HG02885 (cell line): Measurements from ENCODE around the gene CAPN11.
A peak's percentile ranks its signal among the peaks of the same experiment; 100 is the strongest.

Experiments
- ATAC-seq: cut with Tn5 transposase; IDR thresholded peaks from one replicate; pipeline ENCODE4 v1.9.1; 2021; ENCODE audit warnings: mild to moderate bottlenecking; ENCODE audit not compliant: unreplicated experiment, poor library complexity

CAPN11 gene

DNA sequence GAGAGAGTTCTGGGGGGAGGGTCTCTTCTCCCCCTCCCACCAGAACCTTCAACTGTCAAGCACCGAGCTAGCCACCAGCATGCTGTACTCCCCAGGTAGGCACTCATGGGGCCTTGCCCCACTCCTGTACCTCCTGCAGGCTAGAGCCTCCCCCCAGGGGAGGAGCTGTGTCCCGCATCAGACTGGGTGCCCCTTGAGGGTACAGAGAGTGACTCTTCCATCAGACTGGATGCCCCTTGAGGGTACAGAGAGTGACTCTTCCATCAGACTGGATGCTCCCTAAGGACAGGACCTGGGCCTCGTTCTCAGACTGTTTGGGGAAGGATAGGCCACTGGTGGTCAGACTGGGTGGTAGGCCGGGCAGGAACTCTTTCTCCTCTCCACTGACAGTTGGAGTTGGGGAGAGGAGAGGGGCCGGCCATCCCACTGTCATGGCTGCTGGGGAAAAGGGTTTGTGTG lies at the start of gene CAPN11:
CAPN11 (plus strand) TSS at position 51 of the 459 bp plus-strand sequence; CDS start at position 80, 29 bp downstream.
- no peak for ATAC-seq

DNA sequence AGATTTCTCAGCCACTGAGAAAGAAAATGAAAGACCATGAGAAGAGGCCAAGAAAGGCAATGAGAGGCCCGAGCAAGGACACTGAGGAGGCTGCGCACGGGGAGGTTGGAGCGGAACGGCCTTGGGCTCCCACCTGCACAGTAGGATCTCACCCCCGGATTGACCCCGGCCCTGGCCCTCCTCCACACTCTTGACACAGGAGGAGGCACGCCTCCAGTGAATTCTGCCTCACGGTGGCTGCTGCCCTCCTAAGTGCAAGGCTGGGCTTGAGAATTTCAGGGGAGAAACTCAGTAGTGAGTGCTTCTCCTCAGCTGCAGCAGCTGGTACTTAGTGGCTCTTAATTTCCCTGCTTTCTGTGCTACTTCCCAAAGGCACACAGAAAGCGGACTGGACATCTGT lies 49.4 kb upstream of the CAPN11 start:
- no peak for ATAC-seq

DNA sequence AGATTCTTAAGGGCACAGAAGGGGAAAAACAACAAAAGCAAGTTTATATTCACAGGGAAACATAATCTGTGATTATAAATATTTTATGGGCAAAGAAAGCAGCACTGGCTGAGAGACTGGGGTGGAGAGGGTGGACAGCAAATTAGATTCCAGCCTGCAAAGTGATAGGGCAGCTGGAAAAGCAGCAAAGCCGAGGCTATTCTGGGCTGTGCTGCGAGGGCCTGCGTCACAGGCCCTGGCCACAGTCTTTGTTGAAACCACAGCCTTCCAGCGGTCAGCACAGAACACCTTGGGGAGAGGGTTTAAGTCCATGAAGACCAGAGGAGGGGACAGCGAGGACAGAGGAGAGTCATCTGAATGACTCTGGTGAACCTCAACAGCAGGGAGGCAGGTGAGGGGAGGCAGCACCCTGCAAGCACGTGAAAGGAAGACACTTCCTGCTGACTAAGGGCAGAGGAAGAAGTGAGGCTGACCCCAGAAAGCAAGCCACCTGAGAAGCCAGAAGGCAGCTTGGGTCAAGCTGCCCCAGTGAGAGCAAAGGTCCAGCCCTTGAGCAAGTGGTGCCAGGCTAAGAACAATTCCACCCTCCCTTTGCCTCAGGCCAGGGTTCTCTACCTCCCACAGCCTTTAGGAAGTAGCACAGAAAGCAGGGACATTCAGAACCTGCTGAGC lies 48.5 kb upstream of the CAPN11 start:
- ATAC-seq, result no peak

DNA sequence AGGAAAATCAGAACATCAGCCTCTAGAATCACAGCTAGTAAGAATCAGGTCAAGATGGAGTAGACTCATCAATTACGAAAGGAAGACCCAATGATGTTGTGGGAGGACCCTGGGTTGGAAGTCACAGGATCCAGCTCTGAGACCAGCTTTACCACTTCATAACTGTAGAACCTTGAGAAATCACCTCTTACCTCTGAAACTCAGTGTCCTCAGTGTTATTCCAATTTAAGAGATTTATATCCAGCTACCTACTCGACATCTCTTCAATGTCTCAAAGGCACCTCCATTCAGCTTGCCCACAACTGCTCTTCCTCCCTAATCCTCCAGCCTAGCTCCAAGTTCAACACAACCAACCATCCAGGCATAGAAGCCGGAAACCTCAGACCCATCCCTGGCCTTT lies 47.7 kb upstream of the CAPN11 start:
- ATAC-seq, result no peak

DNA sequence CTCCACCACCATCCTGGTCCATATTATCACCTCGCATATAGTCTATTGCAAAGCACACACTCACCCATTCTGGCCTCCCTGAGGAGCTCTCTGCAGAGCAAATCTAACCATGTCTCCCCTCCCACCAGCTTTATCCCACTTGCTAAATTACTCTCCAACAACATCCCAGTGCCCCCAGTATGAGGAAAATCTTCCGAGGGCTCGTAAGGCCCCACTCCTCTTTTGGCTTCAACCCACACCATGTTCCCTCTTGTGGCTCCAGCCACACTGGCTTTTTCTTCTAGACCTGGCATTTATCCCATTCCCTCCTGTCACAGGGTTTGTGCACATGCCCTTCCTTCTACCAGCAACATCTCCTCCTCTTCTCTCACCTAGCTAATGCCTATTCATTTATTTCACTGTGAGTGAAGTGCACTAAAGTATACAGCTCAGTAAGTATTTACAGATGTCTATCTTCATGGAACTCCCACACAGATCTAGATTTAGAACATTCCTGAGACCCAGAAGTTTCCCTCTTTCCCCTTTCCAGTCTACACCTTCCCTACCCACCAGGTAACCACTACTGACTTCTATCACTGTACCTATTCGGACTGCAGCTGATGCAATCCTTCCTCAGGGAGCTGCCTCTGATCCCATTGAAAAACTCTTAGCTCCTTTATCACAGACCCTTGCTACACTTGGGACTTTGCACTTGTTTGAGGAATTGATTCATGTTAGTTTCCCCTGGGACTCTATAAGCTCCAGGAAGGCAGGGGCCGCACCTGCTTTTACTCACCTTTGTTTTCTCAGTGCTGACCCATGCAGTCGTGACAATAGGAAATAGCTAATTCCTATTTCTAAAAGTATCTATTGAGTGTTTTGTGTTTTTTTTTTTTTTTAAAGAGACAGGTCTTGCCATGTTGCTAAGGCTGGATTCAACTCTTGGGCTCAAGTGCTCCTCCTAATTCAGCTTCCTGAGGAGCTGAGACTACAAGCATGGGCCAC lies 46.9 kb upstream of the CAPN11 start:
- ATAC-seq, result no peak

DNA sequence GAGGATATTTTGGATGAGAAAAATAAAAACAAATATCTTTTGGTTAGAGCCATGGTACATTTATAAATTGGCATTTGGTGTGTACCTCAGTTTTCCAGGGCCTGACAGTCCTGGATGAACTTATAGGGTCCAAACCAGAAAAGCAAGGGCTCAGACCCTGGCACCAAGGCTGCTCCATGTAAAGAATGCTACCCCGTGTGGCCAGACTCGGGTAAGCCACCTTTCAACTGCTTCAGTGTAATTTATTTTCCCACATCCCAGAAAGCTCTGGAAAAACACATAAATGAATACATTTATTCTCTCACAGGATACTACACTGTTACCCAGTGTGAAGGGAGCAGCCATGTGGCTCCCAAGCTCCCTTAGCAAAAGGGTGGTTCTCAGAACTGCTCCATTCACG lies 45.2 kb upstream of the CAPN11 start:
- ATAC-seq, result no peak

DNA sequence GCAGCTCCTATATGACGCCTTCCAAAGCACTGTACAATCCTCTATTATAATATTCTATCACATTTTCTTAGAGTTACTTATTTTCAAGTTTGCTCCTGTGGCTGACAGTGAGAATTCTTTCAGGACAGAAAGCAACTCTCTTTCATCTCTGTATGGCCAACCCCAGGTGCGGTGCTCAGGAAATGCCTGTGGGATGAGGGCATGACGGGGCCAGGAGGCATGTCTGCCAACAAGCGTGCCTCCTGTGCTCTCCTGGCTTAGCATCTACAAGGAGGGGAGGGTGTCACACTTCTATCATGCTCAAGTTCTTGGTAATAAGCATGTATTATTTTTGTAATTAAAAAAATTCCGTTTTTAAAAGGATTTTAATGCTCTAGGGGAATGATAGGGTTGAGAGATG lies 42.8 kb upstream of the CAPN11 start:
- no peak for ATAC-seq

DNA sequence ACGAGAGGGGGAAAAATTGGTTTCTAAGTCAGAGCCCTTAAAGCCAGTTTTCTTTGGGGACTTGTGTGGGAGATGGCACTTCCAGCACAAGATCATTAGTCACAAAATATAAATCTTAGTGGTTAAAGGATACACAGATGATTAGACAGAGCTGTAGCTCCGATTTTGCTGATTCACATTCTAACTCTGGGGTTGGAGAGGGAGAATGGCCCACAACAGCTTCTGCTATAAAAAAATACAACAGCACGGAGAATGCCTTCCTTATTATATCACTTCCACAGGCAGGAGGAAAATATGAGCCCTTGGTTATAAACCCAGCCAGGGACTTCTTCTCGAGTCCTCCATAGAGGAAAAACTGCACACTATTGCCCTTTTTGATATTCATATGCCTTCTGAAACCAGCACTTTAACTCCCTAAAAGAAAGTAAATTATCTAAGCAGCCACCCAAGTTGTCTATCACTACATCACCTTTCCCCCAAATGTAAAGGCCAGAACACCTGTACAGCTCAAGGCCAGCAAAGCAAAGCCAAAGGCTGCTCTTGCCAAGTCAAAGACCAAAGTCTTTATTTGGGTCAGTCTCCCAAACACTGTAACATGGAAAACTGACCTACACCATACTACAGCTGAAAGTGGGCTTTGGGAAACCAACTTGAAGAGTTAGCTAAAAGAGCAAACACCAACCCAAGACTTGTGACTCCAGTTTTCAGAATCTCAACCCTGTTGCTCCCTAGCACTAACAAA lies 41.8 kb upstream of the CAPN11 start:
- no peak for ATAC-seq

DNA sequence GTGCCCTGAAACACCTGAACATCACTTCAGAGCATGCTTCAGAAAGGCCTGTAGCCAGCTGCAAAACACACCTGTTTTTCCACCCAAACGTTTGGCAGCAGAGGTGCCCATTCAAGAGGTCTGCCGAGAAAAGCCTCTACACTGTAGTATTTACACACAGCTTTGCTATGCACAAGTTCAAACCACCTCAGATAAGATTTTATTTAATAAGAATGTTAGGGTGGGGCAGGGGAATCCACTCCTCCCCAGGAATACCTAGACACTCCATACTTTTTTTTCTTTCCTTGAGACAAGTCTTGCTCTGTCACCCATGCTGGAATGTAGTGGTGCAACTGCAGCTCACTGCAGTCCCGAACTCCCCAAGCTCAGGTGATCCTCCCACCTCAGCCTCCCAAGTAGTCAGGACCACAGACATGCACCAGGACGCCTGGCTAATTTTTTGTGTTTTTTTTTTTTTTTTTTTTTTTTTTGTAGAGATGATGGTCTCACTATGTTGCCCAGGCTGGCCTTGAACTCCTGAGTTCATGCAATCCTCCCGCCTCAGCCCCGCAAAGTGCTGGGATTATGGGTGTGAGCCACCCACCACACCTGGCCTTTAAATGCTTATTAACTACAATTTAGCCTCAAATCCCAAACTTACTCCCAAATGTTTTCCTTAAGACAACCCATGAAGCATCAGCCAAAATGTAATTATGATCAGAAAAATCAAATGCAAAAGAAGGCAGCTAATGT lies 41.1 kb upstream of the CAPN11 start:
- no peak for ATAC-seq

DNA sequence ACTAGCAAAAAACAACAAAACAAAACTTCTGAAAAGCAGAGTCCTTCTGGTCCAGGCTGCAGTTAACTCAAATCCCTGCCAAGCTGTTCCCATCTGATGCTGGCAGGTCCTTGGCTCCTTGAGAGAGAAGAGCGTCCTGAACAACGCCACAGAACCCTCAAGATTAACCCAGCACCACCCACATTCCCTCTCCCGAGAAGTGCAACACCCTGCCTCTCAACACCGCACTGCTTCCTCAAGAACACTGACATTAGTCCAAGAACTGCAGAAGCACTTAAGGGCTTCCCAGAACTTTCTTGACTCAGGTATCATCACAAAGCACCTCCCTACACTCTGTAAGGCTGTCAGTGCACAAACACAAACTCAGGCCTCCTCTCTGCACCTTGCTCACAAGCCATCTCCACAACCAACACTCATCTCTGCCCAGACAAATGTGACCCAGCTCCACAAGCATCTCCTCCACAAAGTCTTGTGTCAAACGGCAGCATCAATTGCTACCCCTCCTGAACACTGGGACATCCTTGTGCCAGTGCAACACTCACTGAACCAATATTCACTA lies 38.8 kb upstream of the CAPN11 start:
- ATAC-seq, result no peak

DNA sequence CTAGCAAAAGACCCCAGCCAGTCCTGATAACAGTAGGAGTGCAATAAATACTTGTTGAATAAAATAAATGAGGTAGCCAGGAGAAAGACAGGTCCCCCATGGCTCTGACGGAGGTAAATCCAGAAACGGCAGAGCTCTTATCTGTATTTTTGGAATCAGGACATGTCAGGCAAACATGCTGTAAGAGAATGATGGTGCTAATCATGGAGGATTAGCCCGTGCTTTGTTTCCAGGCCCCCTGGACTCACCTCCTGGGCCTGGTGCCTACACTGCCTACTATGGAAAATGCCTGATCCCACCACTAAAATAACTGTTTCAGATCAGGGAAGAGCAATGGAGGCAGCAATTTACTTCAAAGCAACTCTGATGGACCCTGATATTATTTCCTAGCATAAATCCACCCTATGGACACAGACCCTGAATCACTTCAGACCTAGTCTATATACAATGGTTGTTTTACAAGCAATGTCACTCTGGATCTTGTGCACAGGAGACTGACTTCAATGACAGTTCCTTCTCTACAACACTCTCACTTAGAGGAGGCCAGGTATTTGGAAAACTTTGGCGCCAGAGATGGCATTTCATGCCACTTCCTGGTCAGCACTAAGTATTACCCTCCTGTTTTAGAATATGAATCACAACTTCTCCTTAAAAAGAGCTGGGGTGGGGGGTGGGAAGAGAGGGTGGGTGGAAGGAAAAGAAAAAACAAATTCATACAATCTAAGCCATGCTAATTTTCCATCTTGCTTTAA lies 37.8 kb upstream of the CAPN11 start:
- no peak for ATAC-seq

DNA sequence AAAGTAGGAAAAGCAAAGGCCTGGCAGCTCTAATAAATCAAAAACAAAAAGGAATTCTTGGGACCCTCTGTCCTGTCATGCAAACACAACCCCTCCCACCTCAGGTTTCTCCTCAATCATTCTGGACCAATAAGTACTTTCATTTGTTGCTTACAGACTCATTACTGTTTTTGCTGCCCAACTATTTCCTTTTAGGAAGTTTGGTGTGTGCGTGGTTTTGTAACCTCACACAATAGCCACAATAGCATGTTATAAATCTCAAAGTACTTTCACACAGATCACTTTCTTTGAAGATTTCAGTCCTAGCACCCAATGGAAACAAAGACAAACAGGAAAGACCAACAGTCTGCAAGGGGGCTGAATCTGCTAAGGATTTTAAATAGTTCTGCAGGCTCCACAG lies 35.8 kb upstream of the CAPN11 start:
- no peak for ATAC-seq

DNA sequence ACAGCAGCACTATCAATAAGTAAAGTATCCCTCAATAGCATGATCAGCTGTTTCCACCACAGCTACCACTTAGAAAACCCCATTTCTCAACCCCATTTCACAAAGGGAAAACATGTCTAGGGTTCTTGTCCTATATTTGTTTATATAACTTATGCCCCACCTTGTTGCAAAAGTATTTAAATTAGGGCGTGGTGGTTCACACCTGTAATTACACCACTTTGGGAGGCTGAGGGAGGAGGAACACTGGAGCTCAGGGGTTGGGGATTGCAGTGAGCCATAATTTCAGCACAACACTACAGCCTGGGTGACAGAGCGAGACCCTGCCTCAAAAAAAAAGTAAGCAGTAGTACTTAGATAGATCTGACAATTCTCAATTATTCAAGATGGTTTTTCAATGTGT lies 35.1 kb upstream of the CAPN11 start:
- no peak for ATAC-seq

DNA sequence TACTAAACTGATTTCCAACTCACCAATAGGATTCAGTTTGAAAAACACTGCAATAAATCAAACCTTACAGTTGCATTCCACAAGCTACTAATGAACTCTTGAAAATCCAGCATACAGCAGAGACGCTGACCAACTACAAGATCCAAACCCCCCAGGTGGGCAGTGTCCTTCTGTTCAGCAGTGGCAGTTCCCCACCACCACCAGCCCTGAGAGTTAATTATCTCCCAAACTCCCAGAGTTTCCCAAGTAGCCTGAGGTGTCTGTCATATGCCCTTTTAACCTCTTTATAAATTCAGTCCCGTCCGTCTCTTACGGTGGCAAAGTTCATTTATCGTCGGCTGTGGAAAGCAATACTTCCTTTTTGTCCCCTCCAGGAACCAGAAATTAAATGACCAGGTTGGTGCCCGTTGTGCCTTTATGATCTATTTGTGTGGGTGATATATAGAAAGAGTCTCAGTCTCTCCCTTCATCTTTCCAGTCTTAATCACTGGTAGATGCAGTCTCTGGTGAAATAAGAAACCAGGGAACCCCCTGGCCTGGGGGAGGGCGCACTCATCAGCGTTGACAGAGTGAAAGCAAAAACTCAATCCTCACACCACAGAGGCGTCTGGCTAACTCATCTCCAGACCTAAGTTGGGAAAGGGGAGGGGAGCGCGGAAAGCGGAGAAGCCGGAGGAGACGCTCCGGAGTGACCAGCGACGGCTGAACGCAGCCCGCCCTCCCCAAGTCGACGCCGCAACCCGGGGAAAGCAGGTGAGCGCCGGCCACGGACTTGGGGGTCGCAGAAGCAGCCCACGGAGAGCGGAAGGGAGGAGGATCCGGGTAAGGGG lies 32.1 kb upstream of the CAPN11 start:
- peak; percentile 31 for ATAC-seq

DNA sequence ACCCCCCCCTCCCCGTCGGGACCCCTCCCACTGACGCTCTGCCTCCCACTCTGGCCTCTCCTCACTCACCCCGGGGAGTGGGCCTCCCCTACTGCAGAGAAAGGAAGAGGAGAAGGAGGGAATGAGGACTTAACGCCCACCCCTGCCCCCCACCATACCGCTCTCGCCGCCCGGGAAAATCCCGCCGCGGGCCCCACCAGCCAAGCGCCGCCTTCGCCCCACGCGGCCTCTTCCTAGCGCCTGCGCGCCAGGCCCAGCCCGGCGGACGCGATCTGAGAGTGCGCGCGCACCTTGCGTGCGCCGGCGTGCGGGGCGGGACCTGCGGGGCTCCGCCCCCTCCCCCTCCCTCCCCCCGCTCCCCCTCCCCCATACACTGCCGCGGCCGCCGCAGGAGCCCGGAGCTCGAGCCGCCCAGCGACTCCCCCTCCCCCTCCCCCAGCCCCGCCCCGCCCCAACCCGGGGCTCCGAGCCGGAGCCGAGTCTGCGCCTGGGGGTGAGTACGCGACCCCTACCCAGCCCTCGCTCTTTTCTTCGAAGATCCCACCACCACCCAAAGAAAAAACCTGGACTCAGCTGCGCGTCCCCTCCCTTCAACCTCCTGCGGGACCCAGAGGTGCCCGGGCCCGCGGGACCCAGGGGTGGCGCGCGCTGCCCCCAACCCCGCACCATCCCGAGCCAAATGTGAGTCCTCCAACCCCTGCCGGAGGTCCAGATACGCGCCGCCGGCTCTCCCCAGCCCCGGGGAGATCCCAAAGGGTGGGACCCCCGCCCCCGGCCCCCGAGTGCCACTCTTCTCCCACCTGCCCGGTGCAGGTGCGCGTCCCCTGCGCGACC lies 31.2 kb upstream of the CAPN11 start, which contains the start of the genes MRPL14 and TMEM63B:
MRPL14 (minus strand) TSS at position 267 of the 834 bp plus-strand sequence. CDS start 10,841 bp downstream, outside the sequence.
TMEM63B (plus strand) TSS at position 369 of the 834 bp plus-strand sequence. CDS start 7,031 bp downstream, outside the sequence.
- peak; percentile 77 for ATAC-seq

DNA sequence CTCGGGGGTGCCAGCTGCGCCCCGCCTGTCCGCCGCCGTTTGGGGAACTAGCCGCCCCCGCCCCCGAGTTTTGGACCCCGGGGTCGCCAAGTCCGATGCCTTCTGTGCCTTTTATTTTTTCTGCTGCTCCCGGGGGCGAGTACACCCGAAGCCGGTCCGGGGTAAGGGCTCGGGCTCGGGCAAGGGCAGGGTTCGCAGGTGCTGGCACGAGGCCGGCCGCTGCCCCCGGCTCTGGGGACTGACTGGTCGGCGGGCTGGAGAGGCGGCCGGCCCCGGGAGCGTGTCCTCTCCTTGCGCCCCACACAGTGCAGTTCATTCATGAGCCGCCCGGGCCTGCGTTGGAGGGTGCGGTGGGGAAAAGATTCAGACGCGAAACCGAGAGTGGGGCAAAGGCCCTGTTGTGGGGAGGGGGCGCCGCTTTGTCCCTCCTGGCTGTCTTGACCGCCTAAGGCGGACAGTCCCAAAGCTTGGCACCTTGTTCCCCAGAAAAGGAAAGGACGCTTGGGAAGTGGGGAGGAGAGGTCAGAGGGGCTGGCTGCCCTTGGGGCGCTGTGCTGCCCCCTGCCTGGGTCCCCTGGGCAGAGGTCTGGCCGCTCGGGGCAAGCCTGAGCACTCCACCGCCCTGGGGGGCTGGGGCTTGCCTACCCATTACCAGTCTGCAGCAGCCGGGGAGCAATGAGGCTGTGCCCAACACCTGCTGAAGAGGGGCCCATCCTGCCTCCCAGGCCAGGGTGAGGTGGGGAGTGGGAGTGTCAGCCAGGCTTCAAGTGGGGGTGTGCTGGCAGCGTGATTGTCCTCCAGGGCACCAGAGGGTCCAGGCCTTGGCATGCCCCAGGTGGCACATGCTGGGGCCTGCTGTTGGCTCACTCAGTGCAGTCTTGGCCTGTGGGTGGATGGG lies 30.4 kb upstream of the CAPN11 start:
- no peak for ATAC-seq
